ENCODE results near the gene AIG1.
"Not testable (repeated sequence)": the region's sequence is repeated elsewhere in the genome, so short reads cannot be mapped to it uniquely, and the experiment has no call there.

AIG1 gene, protein sequence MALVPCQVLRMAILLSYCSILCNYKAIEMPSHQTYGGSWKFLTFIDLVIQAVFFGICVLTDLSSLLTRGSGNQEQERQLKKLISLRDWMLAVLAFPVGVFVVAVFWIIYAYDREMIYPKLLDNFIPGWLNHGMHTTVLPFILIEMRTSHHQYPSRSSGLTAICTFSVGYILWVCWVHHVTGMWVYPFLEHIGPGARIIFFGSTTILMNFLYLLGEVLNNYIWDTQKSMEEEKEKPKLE

DNA sequence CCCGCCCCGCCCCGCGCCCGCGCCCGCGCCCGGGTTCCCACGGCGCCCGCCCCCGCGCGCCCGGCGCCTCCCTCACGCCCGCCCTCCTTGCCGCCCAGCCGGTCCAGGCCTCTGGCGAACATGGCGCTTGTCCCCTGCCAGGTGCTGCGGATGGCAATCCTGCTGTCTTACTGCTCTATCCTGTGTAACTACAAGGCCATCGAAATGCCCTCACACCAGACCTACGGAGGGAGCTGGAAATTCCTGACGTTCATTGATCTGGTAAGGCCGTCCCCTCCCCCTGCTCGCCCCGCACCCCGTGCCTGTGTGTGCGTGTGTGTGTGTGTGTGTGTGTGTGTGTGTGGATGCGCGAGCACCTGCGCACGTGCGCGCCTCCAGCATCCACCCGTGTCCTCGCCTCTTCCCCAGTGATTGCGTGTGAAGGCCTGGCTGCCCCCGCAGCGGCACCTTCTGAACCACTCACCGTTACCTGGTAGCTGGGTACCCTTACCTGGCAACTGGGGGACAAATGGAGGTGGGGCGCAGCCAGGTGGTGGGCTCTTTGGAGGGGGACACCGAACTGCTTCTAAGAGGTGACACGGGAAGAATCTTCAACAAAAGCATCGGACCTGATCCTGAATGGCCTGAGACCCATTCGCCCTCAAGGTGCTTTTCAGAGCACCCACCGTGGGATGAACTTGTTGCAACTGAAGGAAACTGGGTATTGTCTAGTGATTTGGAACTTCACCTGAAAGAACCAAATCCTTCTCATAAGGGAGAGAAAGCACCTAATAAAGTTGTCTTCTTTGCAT lies at the start of gene AIG1:
AIG1 (plus strand) TSS at position 84 of the 791 bp plus-strand sequence; CDS start at position 121, 37 bp downstream.
- peak; percentile 80 for DNase-seq

GRCh38 chr6:143014764-143015163 lies 45.9 kb upstream of the AIG1 start:
- DNase-seq = no peak

DNA sequence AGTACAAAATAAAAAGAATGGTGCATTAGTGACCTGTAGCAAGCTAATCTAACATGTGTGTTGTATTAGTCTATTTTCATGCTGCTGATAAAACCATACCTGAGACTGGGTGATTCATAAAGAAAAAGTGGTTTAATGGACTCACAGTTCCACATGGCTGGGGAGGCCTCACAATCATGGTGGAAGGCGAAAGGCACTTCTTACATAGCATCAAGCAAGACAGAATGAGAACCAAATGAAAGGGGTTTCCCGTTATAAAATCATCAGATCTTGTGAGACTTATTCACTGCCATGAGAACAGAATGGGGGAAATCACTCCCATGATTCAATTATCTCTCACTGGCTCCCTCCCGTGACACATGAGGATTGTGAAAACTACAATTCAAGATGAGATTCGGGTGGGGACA lies 45.4 kb upstream of the AIG1 start:
- no peak for DNase-seq

DNA sequence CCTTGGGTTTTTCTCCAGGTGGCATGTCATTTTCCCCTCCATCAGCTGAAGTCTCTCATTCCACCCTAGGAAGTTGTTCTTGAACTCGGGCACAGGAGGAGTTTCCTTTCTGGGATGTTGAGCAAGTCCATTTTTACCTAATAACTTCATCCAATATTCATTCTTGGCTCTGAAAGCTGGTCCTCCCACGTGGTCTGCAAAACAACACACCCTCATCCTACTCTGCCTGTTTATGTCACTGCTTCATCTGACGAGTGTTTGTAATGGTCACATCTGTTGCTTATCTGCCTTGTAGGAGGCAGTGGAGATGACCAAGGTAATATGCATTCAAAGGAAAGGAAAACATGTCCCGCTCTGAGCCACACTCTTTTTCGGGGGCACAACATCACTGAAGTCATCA lies 41.7 kb upstream of the AIG1 start:
- DNase-seq = no peak

GRCh38 chr6:143020862-143021261 lies 39.8 kb upstream of the AIG1 start:
- not testable (repeated sequence) for DNase-seq

DNA sequence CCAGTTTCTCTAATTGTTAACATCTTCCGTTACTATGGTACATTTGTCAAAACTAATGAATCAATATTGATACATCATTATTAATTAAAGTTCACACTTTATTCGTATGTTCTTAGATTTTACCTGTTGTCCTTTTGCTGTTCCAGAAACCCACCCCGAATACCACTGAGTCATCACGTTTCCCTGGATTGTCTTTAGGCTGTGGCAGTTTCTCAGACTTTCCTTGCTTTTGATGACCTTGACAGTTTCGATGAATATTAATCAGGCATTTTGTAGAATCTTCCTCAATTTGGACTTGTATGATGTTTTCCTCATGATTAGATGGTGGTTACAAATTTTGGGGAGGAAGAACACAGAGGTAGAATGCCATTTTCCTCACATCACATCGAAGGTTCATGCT lies 39.1 kb upstream of the AIG1 start:
- DNase-seq = no peak

- no peak for DNase-seq
Measured at GRCh38 chr6:143022587-143022986, 38.1 kb upstream of the AIG1 start.

GRCh38 chr6:143023695-143024094 lies 37.0 kb upstream of the AIG1 start:
- DNase-seq = no peak

- DNase-seq = no peak
Measured at GRCh38 chr6:143024977-143025376, 35.7 kb upstream of the AIG1 start.

GRCh38 chr6:143026696-143027449 lies 33.8 kb upstream of the AIG1 start:
- DNase-seq = peak; percentile 32

DNA sequence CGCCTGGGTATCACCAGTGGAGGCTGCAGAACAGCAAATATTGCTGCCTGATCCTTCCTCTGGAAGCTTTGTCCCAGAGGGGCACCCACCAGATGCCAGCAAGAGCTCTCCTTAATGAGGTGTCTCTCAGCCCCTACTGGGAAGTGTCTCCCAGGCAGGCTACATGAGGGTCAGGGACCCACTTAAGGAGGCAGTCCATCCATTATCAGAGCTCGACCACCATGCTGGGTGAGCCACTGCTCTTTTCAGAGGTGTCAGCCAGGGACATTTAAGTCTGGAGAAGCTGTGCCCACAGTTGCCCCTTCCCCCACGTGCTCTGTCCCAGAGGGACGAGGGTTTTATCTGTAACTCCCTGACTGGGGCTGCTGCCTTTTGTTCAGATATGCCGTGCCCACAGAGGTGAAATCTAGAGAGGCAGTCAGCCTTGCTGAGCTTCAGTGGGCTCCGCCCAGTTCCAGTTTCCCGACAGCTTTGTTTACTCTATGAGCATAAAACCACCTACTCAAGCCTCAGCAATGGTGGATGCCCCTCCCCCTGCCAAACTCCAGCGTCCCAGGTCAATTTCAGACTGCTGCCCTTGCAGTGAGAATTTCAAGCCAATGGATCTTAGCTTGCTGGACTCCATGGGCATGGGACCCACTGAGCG lies 25.9 kb upstream of the AIG1 start:
- no peak for DNase-seq

DNA sequence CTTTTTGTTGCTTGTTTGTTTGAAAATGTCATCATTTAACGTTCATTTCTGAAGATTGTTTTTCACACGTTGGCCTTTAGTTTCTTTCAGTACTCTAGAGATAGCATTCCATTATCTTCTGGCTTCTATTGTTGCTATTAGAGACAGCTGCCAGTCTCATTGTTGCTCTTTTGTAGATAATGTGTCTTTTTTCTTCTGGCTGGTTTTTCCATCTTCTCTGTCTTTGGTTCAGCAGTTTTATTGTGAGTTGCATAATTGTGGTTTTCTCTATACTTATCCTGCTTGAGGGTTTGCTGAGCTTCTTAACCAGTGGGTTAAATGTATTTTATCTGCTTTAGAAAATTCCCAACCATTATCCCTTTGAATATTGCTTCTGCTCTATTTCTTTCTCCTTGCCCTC lies 23.2 kb upstream of the AIG1 start:
- DNase-seq = no peak

DNA sequence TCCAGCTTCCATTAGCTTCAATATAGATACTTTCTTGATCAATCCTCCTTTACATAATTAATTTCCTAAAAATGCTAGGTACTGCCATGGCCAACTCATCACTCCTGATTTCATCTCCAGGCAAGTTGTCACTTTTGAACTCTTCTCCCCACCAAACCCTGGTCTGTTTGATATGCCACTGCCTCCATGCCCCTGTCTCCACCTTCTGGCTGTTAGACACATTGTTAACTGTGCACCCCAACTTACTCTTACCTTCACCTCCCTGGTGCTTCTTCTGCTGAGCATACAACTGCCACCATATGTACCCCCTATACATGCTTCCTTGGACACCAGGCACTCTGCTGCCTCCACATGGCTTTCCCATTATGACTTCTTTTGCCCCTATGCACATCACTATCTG lies 21.9 kb upstream of the AIG1 start:
- DNase-seq = no peak

- no peak for DNase-seq
Measured at GRCh38 chr6:143039548-143039947, 21.1 kb upstream of the AIG1 start.

GRCh38 chr6:143040018-143040417 lies 20.7 kb upstream of the AIG1 start:
- DNase-seq = no peak

DNA sequence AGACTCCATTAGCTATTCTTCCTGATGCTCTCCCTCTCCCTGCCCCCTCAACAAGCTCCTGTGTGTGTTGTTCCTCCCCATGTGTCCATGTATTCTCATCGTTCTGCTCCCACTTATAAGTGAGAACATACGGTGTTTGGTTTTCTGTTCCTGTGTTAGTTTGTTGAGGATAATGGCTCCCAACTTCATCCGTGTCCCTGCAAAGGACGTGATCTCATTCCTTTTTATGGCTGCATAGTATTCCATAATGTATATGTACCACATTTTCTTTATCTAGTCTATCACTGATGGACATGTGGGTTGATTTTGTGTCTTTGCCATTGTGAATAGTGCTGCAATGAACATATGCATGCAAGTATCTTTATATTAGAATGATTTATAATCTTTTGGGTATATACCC lies 16.3 kb upstream of the AIG1 start:
- DNase-seq = not testable (repeated sequence)

DNA sequence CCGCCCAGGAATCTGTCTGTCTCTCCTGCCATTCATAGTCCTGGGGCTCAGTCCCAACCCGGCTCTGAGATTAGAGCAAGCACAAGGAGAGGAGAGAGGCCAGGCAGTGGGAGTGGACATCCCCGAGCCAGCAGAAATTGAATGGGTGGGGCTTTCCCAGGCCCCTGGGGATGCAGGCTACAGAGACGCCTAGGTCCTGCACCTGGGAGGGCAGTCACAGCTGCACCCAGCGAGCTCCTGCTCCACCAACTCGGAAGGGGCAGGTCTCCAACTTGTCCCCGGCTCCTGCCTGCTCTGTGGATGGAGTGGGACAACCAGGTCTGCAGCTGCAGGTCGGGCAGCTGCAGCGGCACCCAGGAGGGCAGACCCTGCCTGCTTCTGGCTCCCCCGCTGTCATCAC lies 11.1 kb upstream of the AIG1 start:
- DNase-seq = no peak

GRCh38 chr6:143050509-143050908 lies 10.2 kb upstream of the AIG1 start:
- no peak for DNase-seq

GRCh38 chr6:143052282-143052681 lies 8.4 kb upstream of the AIG1 start:
- DNase-seq = no peak

- no peak for DNase-seq
Measured at GRCh38 chr6:143053856-143054255, 6.8 kb upstream of the AIG1 start.

GRCh38 chr6:143054329-143054728 lies 6.4 kb upstream of the AIG1 start:
- DNase-seq = no peak

GRCh38 chr6:143055213-143055612 lies 5.5 kb upstream of the AIG1 start:
- no peak for DNase-seq

DNA sequence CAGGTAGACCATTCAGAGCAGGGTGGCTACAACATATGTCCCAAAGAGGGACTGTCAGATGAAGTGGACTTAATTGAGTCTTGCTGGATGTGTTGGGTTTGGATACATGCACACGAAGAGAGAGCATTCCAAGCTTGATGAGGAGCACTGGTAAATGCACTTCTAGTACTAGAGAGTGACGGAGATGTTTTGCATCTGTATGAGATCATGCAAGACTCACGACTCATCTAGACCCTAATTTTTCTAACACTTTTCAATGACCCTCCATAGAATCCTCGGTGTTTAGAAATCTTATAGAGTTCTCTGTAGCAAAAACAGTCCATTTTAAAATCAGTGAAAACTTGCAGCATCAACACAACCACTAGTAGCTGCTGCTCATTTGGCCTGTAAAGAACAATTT lies 4.8 kb upstream of the AIG1 start:
- DNase-seq = no peak

Measured in left hindlimb (tissue), 1 donor.